Stimulated activated CD8-positive, alpha-beta memory T cell treated with anti-CD3 and anti-CD28 coated beads, Interleukin-2, amount 100 ng/mL, for 48 hours (primary cell): Measurements from ENCODE around the gene PIK3R4.

Experiments used
- DNase-seq, 2 donors: peaks; one replicate each; pipeline ENCODE4 v3.0.0-alpha.2; 2020; ENCODE audit warnings: low read depth in 2 of 2

PIK3R4 gene

DNA sequence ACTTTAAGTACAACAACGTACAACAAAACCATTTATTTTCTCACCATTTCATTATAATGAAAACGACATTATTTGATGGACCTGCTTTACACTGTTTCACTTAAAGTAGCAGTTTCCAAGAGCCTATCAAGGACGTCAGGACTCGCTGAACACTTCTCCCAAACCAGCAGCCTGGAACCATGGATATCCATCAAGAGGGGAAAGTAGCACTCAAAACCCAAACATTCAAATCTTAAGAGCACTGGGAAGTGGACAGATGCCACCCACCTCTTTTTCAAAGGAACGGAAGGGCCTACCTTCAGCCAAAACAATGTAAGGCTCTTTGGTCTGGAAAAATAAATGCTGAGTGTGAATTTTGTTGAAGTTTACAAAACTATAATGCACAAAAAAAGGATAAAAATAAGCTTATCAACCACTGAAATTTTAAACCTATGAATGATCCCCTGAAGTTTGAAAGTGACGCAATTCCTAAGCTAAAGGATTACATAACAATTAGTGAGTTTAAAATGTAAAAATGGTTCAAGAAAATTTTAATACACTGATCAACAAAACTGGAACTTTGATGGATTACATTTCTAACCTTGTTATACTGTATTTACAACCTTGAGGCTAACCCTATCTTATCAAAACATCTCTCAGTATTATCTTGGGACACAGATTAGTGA lies 4.6 kb downstream of the PIK3R4 start:
- DNase-seq: no peak

DNA sequence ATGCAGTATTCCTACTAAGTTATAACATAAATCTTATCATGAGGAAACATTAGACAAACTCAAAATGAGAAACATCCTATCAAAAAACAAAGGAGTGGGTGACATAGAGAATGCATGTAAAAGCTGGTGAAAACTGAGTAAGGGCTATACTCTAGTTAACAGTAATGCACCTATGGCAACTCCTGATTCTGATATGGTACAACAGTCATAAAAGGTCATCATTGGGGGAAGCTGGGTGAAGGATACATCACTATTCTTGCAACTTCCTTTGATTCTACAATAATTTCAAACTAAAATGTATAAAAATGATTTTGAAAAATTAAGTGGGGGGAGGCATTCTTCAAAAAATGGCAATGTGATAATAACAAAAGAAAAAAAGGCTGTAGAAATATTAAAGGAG lies 6.8 kb downstream of the PIK3R4 start:
- no peak for DNase-seq

DNA sequence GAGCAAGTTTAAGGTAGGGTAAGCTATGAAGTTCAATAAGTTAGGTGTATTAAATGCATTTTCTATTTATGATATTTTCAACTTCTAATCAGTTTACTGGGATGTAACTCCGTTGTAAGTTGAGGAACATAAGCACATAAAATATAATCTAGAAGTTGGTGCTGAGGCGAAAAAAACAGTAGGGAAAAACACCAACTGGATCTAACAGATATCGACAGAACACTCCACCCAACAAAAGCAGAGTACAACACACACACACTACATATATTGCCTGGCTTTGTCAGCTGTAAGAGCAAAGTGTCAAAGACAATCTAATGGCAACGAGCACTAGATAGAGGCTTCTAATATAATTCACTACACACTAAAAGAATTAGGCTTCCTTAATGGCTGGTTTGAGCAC lies 8.4 kb downstream of the PIK3R4 start:
- DNase-seq: no peak

DNA sequence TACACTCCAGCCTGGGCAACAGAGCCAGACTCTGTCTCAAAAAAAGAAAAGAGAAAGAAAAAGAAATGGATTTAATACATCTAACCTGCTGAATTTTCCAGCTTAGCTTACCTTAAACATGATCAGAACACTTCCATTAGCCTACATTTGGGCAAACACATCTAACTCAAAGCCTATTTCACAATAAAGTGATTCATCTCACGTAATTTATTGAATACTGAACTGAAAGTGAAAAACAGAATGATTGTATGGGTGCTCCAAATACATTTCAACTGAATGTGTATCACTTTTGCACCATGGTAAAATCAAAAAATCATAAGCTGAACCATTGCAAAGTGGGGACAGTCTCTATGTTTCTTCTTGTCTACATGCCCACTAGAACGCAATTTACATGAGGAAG lies 9.0 kb downstream of the PIK3R4 start:
- DNase-seq: no peak

DNA sequence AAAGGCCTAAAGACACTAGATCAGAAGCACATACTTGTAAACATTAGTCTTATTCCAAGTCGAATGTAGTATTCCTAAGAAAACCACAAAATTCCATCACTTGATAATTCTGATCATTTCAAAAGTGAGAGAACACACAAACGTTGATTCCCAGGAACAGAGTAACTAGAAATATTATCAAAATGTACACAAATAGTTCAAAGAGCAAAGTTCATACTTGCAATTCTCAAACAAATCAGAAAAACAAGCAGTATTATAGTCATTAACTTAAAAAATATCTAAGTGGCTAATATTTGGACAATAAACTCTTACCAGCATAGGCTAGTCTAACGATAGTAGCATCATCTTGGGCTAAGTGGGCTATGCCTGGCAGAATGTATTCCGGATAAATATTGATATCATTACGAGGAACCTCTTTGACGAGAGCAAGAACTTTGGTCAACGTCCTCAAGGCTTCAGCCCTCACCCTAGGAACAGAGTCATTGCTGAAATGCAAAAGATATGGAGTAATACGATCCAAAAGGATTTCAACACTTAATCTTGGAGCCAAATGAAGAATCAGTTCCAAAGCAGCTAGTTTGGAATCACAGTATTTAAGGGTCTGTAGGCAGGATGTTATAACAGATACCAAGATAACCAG lies 13.3 kb downstream of the PIK3R4 start:
- DNase-seq: no peak

DNA sequence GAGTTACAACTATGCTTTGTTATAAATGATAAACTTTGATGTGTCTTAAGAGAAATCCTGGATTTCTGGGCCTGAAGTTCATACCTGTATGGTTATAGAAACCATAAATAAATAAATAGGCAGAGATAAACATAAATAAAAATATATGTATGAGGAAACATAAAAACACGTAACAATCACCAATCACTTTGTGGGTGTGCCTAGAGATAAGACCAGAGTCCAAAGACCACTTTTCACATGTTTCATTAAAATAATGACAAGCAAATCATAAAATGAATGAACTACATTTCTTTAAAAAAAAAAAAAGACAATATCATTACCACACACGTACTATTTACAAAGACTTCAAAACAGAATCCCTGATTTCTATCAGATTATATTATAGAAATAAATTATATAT lies 14.1 kb downstream of the PIK3R4 start:
- DNase-seq: no peak

DNA sequence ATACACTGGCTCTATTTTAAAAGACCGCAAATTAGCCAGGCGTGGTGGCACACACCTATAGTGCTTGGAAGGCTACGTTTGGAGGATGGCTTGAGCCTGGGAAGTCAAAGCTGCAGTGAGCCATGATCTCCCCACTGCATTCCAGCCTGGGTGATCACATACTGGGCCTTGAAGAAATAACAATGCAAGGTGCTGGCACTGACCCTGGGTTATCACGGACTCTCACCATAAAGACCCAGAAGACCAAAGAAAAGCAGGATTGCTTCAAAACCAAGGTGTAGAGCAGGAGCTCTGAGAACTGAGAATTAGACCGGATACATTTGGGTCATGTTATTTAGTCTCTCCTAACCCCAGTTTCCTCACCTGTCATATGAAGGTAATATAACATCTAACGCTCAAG lies 14.8 kb downstream of the PIK3R4 start:
- no peak for DNase-seq

DNA sequence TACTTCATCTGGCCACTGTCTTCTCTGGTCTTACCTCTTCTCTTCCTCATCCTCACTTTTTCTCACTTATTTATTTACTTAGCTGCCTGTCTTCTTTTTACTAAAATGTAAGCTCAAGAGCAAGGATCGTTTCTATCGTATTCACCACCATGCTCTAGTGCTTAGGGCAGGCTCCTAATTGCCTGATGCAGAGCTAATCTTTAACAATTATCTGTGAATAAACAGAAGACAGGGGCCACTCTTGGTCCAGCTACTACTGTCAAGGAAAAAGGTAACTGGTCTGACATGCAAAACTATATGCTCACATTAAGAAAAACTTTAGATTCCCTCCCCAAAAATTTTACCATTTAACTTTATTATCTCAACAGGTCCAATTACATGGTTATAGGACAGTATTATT lies 17.5 kb downstream of the PIK3R4 start:
- DNase-seq: no peak

DNA sequence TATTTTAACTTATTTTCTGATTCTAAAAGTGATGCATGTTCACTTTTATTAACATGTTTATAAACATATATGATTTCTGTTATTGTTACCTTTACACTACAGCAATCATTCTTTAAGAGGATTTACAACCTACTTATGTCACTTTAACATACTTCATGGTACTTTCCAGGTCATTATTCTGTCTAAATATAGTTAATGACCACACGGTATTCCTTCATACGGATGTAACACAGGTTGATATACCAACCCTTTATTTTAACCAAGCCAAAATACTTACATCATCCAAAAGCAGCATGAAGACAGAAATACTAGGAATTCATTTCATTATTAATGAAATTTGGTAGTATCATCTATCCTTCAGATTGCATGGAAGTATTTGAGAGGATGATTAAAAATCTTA lies 18.6 kb downstream of the PIK3R4 start:
- no peak for DNase-seq

DNA sequence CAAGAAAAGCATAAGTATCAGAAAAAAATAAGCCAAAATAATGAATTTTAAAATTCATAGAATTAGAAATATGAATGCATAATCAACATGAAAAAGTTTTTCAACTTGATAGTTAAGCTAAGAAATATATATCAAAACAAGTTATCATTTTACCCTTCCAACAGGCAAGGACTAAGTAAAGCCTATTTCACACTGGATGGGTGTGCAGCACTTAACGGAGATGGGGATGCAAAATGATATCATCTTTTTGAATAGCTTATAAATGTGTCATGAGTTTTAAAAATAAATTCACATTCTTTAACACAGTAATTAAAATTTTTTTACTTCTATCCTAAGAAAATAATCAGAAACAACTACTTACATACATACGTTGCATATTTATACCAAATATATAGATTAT lies 20.9 kb downstream of the PIK3R4 start:
- DNase-seq: no peak

DNA sequence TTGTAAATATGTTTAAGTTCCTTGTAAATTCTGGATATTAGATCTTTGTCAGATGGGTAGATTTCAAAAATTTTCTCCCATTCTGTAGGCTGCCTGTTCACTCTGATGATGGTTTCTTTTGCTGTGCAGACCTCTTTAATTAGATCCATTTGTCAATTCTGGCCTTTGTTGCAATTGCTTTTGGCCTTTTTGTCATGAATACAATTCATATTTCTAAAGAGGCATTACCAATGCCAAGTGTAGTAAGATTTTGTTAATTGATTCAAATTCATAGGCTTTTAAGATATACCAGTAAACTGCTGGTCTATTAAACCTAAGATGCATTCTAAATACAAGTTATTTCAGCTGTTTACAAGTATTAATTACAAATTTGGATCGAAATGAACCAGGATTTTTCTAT lies 31.0 kb downstream of the PIK3R4 start:
- DNase-seq: no peak

DNA sequence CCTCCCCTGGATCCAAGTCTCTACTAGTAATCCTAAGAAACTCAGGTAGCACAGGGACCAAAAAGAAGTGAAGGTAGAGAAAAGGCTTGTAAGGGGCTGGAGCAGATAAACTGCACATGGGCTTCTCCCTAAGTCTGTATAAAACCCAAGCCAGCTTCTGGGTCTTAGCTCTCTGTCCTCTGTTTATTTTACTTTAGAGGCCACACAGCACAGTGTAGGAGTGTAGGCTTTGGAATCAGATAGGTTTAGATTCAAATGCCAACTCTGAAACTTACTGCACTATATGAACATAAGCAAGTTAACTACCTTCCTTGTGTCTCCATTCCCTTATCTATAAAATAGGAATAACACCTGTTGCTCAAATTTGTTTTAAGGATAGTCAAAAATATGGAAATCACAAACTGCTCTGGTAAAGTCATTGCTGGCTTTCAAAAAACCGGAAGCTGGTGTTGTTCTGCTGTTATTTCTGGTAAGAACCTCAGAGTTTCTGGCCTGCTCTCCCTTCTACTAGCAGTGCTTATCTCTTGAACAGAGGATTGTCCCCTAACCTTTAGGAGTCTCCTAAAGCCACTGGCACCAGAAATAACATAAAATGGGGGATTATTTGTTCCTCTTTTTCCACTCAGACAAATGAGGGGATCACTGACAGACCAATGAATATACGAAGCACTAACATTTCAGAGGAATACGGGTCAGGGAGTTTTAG lies 33.8 kb downstream of the PIK3R4 start:
- DNase-seq: no peak

DNA sequence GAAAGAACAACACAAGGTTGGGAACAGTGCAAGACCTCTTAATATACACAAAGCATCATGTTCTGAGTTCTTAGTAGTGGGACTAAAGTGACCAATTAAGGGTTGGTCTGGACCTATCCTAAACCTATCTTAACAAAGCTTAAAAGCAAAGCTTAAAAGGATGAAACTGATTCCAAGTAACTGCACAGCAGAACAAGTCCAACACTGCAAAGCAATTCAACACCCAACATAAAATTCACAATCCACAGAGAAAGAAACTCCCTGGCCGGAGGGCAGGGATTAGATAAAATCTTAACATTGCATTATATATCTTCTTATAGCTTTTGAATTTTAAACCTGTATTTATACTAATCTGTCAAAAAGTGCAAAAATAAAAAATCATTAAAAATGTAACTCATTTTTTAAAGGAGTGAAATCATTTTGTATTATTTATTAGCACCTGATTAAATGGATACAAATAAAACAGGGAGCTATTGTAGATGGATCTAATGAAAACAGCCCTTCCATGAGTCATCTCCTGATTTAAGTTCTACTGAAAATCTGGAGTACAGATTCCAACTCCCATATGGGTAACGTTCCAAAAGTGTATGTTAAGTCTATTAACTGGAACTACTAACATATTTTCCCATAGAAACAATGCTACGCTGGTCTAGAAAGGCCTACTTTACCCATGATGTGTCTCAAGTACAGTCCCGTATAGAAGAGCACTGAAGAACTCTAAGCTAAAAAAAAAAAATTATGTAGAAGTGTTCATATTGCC lies 34.9 kb downstream of the PIK3R4 start:
- DNase-seq: no peak

DNA sequence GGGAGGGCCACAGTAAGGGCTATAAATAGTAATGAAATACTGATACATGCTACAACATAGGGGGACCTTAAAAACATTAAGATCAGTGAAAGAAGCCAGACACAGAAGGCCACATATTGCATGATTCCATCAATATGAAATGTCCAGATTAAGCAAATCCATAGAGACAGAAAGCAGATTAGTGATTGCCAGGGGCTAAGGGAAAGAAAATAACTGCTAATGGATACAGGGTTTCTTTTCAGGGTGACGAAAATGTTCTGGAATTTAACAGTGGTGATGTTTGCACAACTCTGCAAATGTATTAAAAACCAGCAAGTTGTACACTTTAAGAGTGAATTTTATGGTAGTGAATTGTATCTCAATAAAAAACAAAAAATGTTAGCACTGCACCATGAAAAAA lies 37.0 kb downstream of the PIK3R4 start:
- no peak for DNase-seq

DNA sequence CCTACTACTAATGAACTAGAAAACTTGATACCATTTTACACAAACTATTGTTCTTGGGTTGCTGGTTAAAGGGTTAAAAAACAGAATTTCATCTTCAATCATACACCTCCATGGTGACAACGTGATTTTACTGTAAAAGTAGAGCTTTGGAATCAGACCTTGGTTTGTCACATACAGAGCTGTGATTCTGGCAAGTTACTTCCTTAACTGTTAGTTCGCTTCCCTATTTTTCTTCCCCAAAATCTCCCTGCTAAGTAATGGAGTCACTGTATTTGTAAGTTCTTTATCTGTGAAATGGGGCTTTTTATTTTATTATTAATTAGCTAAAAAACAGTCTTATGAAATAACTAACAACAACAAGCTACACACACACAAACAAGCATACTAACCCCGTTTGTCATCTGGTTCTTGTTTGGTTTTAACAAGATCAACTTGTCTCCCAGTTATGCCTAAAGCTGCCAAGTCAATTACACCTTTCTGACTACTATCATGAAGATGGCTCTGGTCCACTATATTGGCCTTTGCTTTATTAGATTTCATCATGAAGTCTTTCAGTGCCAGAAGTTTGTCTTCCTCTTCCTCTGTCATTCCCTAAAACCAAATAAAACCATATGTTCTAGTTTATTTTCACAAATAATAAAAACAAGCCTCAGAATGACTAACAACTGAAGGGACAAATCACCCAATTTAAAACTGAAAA lies 38.6 kb downstream of the PIK3R4 start:
- no peak for DNase-seq

DNA sequence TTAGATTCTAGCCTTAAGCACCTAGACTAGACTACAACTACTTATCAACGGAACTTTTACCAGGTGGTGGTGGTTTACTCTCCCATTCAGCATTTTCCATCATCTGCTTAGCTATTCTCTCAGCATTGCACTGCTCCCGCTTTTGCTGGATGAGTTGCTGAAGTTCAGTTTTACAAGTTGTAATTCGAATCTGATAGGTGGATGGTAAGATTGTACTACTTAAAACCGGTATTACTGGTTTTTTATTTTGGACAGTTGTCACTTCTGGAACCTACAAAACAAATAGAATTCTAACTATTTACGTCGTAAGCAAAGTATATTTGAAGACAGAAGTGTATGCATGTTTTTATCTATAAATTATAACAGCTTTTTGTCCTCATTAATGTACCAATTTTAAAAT lies 41.1 kb downstream of the PIK3R4 start:
- no peak for DNase-seq

DNA sequence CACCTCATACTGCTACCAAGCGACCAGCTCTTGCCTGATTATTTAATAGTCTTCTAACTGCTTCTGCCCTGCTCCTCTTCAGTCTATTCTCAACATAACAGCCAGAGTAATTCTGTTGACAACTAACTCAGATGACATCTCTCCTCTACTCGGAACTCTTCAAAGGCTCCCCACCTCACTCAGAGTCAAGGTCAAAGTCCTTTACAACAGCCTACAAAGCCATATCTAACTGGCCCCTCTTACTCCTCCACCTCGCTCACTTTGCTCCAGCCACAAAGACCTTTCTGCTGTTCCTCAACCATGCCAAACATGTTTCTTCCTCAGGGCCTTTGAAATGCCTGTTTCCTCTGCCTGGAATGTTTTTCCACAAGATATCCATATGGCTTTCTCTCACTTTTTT lies 43.6 kb downstream of the PIK3R4 start:
- DNase-seq: no peak

DNA sequence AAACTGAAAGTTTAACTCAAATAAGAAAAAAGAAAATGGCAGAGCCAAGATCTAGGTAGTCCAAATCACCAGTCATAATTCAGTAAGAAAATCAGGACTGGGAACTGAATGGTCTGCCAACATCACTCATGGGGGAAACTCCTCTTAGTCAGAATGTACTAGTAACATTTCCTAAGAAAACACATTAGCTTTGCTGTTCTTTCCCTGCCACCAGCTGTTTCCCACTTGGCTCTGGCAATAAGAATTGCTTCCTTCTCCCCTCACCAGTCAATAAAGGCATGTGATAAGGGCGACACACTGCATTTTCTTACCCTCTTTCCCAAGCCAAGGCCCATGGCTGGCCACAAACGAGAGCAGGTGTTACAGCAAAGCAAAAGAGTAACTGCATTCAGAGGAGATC lies 46.1 kb downstream of the PIK3R4 start:
- DNase-seq: no peak

DNA sequence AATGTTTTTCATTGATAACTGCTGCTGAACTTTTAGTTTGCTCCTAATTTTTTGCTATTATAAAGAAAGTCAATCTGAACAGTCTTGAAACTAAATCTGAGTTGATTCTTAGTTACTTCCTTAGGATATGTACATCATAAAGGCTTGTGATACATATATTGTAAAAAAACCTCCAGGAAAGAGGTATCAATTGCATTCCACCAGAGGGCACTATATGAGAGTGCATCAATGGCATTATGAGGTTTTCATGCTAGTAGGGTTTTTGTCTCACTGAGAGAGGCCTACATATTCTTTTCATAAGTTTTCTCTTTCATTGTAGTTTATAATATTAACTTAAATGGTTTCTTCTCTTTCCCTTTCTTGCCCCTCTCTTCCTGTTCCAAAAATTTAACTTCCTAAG lies 46.9 kb downstream of the PIK3R4 start:
- no peak for DNase-seq

DNA sequence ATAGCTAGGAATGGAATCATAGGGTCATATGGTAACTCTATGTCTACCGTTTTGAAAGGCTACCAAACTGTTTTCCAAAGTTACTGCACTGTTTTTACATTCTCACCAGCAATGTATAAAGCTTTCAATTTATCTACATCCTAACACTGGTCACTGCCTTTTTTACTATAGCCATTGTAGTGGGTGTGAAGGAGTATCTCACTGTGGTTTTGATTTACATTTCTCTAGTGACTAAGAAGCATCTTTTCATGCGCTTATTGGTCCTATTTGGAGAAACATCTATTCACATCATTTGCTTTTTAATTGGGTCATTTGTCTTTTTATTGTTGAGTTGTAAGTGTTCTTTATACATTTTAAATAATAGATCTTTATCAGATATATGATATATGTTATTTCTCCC lies 53.3 kb downstream of the PIK3R4 start:
- no peak for DNase-seq

DNA sequence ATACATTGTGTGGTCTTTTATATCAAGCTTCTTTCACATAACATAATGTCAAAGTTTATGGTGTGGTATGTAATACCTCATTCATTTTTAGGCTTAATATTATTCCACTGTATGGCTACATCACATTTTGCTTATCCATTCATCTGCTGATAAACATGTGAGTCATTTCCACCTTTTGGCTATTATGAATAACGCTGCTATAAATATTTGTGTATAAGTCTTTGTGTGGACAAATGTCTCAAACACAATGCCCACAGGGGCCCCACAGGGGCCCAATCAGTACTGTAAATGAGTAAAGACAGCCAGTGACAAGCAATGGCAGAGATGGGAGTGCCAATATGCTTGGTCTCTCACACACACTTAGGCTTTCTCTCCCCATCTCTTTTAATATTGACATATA lies 54.2 kb downstream of the PIK3R4 start:
- no peak for DNase-seq
